Measurements from ENCODE around the gene SF3B4.
"Not testable (repeated sequence)": the region's sequence is repeated elsewhere in the genome, so short reads cannot be mapped to it uniquely, and the experiment has no call there.

Gene SF3B4

GRCh38 chr1:149927563-149928400, at the start of gene SF3B4:
Gene SF3B4, minus strand, starts transcription at chr1:149927803. Its CDS starts 44 bp downstream, at chr1:149927759.
- peak; percentile 89 to 90 for DNase-seq

- no peak for DNase-seq
These were observed 49.7 kb upstream of the SF3B4 start for GRCh38 chr1:149977345-149977744.

GRCh38 chr1:149972547-149972946, 44.9 kb upstream of the SF3B4 start:
- no peak for DNase-seq

GRCh38 chr1:149967646-149968045, 40.0 kb upstream of the SF3B4 start:
- DNase-seq = no peak

- no peak for DNase-seq
These were observed 39.4 kb upstream of the SF3B4 start for GRCh38 chr1:149967041-149967440.

GRCh38 chr1:149966405-149966804, 38.8 kb upstream of the SF3B4 start:
- DNase-seq = no peak

- DNase-seq = no peak
These were observed 37.8 kb upstream of the SF3B4 start for GRCh38 chr1:149965440-149965839.

- DNase-seq = no peak
These were observed 35.8 kb upstream of the SF3B4 start for GRCh38 chr1:149963358-149963757.

GRCh38 chr1:149962736-149963135, 35.1 kb upstream of the SF3B4 start:
- no peak for DNase-seq

- peak; percentile 23 to 40 for DNase-seq
These were observed 34.5 kb upstream of the SF3B4 start for GRCh38 chr1:149962039-149962647.

GRCh38 chr1:149957548-149957947, 29.9 kb upstream of the SF3B4 start:
- not testable (repeated sequence) for DNase-seq

- DNase-seq = no peak
These were observed 22.3 kb upstream of the SF3B4 start for GRCh38 chr1:149949911-149950310.

GRCh38 chr1:149945206-149945605, 17.6 kb upstream of the SF3B4 start:
- no peak for DNase-seq

- DNase-seq = no peak
These were observed 15.3 kb upstream of the SF3B4 start for GRCh38 chr1:149942885-149943284.

GRCh38 chr1:149942207-149942606, 14.6 kb upstream of the SF3B4 start:
- DNase-seq = no peak

- no peak for DNase-seq
These were observed 12.8 kb upstream of the SF3B4 start for GRCh38 chr1:149940427-149940826.

- not testable (repeated sequence) for DNase-seq
These were observed 11.0 kb upstream of the SF3B4 start for GRCh38 chr1:149938668-149939003.

- no peak for DNase-seq
These were observed 10.2 kb upstream of the SF3B4 start for GRCh38 chr1:149937759-149938158.

GRCh38 chr1:149936992-149937705, 9.5 kb upstream of the SF3B4 start:
- no peak for DNase-seq

- no peak for DNase-seq
These were observed 8.8 kb upstream of the SF3B4 start, which contains the start of gene MTMR11 for GRCh38 chr1:149936170-149936991. Gene MTMR11, minus strand, starts transcription at chr1:149936879. Its CDS starts 232 bp downstream, at chr1:149936647.

- no peak for DNase-seq
These were observed 6.8 kb upstream of the SF3B4 start for GRCh38 chr1:149934356-149934755.

GRCh38 chr1:149933208-149933607, 5.6 kb upstream of the SF3B4 start:
- no peak for DNase-seq

- DNase-seq = no peak
These were observed 4.9 kb upstream of the SF3B4 start for GRCh38 chr1:149932474-149932873.
